Activated CD4-positive, alpha-beta T cell treated with anti-CD3 and anti-CD28 coated beads, Interleukin-2, amount 10 ng/mL, durations not matched to agents 24 days and 14 days (primary cell): ENCODE results near the gene GALNT12. TPM values are rescaled to one million over a fixed set of nuclear protein-coding genes. Genes with fewer than 3 reads are reported as not detected.

ENCODE experiments used
- DNase-seq: peaks from one replicate; pipeline ENCODE4 v3.0.0; 2022
- H3K27ac Mint-ChIP-seq: one replicate; pipeline ENCODE4 v1.8.0; 2022; ENCODE audit warnings: mild to moderate bottlenecking, mixed read lengths
- H3K27me3 Mint-ChIP-seq: one replicate; pipeline ENCODE4 v1.8.0; 2022; ENCODE audit warnings: mixed read lengths
- H3K36me3 Mint-ChIP-seq: one replicate; pipeline ENCODE4 v1.8.0; 2022; ENCODE audit warnings: low read depth, mild to moderate bottlenecking, mixed read lengths
- H3K4me1 Mint-ChIP-seq: one replicate; pipeline ENCODE4 v1.8.0; 2021; ENCODE audit warnings: mixed read lengths
- H3K4me3 Mint-ChIP-seq: one replicate; pipeline ENCODE4 v1.8.0; 2022; ENCODE audit warnings: mild to moderate bottlenecking, moderate library complexity, mixed read lengths
- H3K9me3 Mint-ChIP-seq: one replicate; pipeline ENCODE4 v1.8.0; 2021; ENCODE audit warnings: mixed read lengths
- intact Hi-C: fragments of 100-400 bp; cut with micrococcal nuclease; formaldehyde crosslinking; loops from one replicate; pipeline ENCODE4 v1.15.1; 2023
- total RNA-seq: library from RNA; stranded (reverse); gene quantifications from 2 replicates; pipeline ENCODE4 v1.2.3, GENCODE V29; 2022

The GALNT12 gene
- total RNA-seq, 1 donor from 2014 or later, result 2.8 TPM

DNA sequence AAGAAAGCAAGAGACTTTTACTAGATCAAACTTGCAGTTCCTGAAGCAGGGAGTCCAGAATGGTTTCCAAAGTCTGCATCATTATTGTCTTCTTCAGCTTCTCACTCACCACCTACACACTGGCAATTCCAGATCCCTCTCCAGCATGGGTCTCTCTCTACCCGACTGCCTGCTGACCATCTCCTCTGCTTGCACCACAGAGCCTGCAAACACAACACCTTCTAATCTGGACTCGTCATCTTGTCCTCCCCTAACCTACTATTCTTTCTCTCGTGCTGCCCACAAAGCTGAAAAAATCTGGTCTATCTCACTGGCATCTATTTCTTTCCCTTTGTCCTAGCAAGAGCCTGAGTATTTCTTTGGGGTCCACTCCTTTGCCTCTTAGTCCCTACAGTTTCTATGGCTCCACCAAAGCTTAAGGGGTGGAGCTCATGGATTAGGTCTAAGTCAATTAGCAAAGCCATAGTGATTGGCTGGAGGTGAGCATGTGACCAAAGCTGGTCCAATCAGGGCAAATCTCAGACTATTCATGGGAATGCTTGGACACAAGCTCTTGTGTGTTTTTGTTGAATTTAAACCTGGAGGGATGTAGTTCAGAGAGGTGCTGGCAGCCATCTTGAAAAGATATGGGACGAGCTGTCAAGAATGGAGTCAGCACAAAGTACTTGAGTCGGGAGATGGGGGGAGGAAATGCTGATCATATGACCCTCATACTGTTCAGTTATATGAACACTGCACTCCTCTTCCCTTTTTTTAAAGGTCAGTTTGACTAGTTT lies 63.5 kb downstream of the GALNT12 start:
- DNase-seq, result no peak
- Mint-ChIP-seq H3K4me3 (no peak overlapping the region), H3K27me3 (peaks cover 4% of the 10 kb centered on the region), H3K27ac (no peak overlapping the region), H3K9me3 (no peaks in the 10 kb centered on the region), H3K4me1 (peaks cover 6% of the 10 kb centered on the region), H3K36me3 (no peaks in the 10 kb centered on the region)
- intact Hi-C loops, result no loop called here

DNA sequence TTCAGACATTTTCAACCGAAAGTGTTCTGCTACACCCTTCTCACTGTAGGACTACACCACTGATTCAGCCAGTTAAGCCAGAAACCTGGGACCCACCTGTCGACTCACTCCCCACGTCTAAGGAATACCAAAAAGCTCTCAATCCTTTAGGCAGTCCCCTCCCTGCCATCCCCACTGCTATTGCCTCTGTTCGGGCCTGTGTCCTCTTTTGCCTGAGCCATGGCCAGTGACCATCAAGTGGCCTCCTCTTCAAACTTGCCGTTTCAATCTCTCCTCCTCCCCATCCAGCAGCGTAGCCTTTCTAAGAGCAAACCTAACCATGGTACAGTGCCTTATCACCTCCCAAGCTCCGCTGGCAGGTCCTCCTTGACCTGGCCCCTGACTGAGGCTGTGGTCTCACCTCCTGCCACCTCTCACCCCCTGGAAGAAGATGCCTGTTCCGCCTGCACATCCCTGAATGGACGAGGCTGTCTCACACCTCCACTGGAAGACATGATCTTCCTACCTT lies 64.1 kb downstream of the GALNT12 start:
- H3K4me3 Mint-ChIP-seq, result no peak overlapping the region
- DNase-seq, result no peak
- H3K4me1 Mint-ChIP-seq, result peaks cover 6% of the 10 kb centered on the region
- no peaks in the 10 kb centered on the region for H3K9me3 Mint-ChIP-seq
- no peak overlapping the region for H3K27ac Mint-ChIP-seq
- H3K27me3 Mint-ChIP-seq, result peaks cover 4% of the 10 kb centered on the region
- no peaks in the 10 kb centered on the region for H3K36me3 Mint-ChIP-seq
- intact Hi-C loops, result no loop called here

- H3K9me3 Mint-ChIP-seq, result no peaks in the 10 kb centered on the region
- no peak for DNase-seq
- peaks cover 2% of the 10 kb centered on the region for H3K27me3 Mint-ChIP-seq
- H3K4me1 Mint-ChIP-seq, result no peaks in the 10 kb centered on the region
- H3K27ac Mint-ChIP-seq, result no peak overlapping the region
- H3K36me3 Mint-ChIP-seq, result no peaks in the 10 kb centered on the region
- intact Hi-C loops, result no loop called here
- H3K4me3 Mint-ChIP-seq, result no peak overlapping the region
Measured at GRCh38 chr9:98873526-98873925, 66.1 kb downstream of the GALNT12 start.

DNA sequence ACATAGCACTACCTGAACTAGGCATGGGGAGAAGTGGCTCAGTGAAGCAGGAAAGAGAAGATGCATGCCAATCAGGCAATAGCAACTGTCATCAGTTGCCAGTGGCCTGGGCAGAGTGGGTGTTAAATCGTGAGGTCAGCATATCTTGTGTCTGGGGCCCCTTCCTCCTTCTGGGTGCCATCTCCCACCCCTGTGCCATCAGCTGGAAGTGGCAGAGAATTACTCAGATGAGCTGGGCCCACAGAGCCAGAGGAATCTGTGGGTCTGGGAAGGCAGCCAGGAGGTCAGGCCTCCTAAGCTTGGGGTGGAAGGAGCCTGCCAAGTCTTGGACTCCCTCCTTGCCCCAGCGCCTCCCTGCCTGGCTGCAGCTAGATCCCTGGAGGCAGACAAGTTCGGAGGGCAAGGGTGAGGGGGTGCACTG lies 66.5 kb downstream of the GALNT12 start:
- Mint-ChIP-seq H3K36me3 (no peaks in the 10 kb centered on the region), H3K4me3 (no peak overlapping the region), H3K27me3 (peaks cover 2% of the 10 kb centered on the region), H3K4me1 (no peaks in the 10 kb centered on the region), H3K27ac (no peak overlapping the region), H3K9me3 (no peaks in the 10 kb centered on the region)
- intact Hi-C loops, result no loop called here
- no peak for DNase-seq

- H3K9me3 Mint-ChIP-seq, result no peaks in the 10 kb centered on the region
- H3K36me3 Mint-ChIP-seq, result no peaks in the 10 kb centered on the region
- H3K4me3 Mint-ChIP-seq, result no peak overlapping the region
- DNase-seq, result no peak
- H3K27ac Mint-ChIP-seq, result no peak overlapping the region
- no peaks in the 10 kb centered on the region for H3K4me1 Mint-ChIP-seq
- H3K27me3 Mint-ChIP-seq, result peaks cover 5% of the 10 kb centered on the region
- intact Hi-C loops, result no loop called here
Measured at GRCh38 chr9:98874721-98875255, 67.3 kb downstream of the GALNT12 start.

- no peaks in the 10 kb centered on the region for H3K36me3 Mint-ChIP-seq
- peaks cover 5% of the 10 kb centered on the region for H3K27me3 Mint-ChIP-seq
- no peak for DNase-seq
- intact Hi-C loops, result no loop called here
- no peaks in the 10 kb centered on the region for H3K9me3 Mint-ChIP-seq
- no peak overlapping the region for H3K4me3 Mint-ChIP-seq
- no peak overlapping the region for H3K27ac Mint-ChIP-seq
- H3K4me1 Mint-ChIP-seq, result no peaks in the 10 kb centered on the region
Measured at GRCh38 chr9:98875536-98875935, 68.1 kb downstream of the GALNT12 start.

- no peak for DNase-seq
- H3K27ac Mint-ChIP-seq, result no peak overlapping the region
- intact Hi-C loops, result no loop called here
- H3K9me3 Mint-ChIP-seq, result no peaks in the 10 kb centered on the region
- H3K36me3 Mint-ChIP-seq, result no peaks in the 10 kb centered on the region
- peaks cover 5% of the 10 kb centered on the region for H3K27me3 Mint-ChIP-seq
- no peak overlapping the region for H3K4me3 Mint-ChIP-seq
- H3K4me1 Mint-ChIP-seq, result no peaks in the 10 kb centered on the region
Measured at GRCh38 chr9:98877311-98877710, 69.8 kb downstream of the GALNT12 start.

GRCh38 chr9:98879094-98879962 lies 71.9 kb downstream of the GALNT12 start:
- H3K27ac Mint-ChIP-seq, result no peak overlapping the region
- intact Hi-C loops, result no loop called here

GRCh38 chr9:98879963-98880310 lies 72.5 kb downstream of the GALNT12 start:
- no peak overlapping the region for H3K27ac Mint-ChIP-seq
- no peaks in the 10 kb centered on the region for H3K36me3 Mint-ChIP-seq
- H3K27me3 Mint-ChIP-seq, result peaks cover 8% of the 10 kb centered on the region
- intact Hi-C loops, result no loop called here
- no peak for DNase-seq
- H3K9me3 Mint-ChIP-seq, result no peaks in the 10 kb centered on the region
- H3K4me1 Mint-ChIP-seq, result no peaks in the 10 kb centered on the region
- H3K4me3 Mint-ChIP-seq, result no peak overlapping the region

More at GRCh38 chr9:98879094-98879962, 71.9 kb downstream of the GALNT12 start:
- peaks cover 5% of the 10 kb centered on the region for H3K27me3 Mint-ChIP-seq
- H3K4me3 Mint-ChIP-seq, result no peak overlapping the region
- H3K9me3 Mint-ChIP-seq, result no peaks in the 10 kb centered on the region
- H3K4me1 Mint-ChIP-seq, result no peaks in the 10 kb centered on the region
- no peak for DNase-seq
- H3K36me3 Mint-ChIP-seq, result no peaks in the 10 kb centered on the region

- DNase-seq, result no peak
- Mint-ChIP-seq H3K4me3 (no peak overlapping the region), H3K4me1 (no peaks in the 10 kb centered on the region), H3K36me3 (no peaks in the 10 kb centered on the region), H3K27ac (no peak overlapping the region), H3K27me3 (peaks cover 12% of the 10 kb centered on the region), H3K9me3 (no peaks in the 10 kb centered on the region)
- intact Hi-C loops, result no loop called here
Measured at GRCh38 chr9:98880311-98881015, 73.0 kb downstream of the GALNT12 start.

- Mint-ChIP-seq H3K27me3 (peaks cover 12% of the 10 kb centered on the region), H3K4me3 (no peak overlapping the region), H3K27ac (no peak overlapping the region), H3K4me1 (no peaks in the 10 kb centered on the region), H3K9me3 (no peaks in the 10 kb centered on the region), H3K36me3 (no peaks in the 10 kb centered on the region)
- intact Hi-C loops, result no loop called here
- no peak for DNase-seq
Measured at GRCh38 chr9:98881356-98881755, 73.9 kb downstream of the GALNT12 start.

DNA sequence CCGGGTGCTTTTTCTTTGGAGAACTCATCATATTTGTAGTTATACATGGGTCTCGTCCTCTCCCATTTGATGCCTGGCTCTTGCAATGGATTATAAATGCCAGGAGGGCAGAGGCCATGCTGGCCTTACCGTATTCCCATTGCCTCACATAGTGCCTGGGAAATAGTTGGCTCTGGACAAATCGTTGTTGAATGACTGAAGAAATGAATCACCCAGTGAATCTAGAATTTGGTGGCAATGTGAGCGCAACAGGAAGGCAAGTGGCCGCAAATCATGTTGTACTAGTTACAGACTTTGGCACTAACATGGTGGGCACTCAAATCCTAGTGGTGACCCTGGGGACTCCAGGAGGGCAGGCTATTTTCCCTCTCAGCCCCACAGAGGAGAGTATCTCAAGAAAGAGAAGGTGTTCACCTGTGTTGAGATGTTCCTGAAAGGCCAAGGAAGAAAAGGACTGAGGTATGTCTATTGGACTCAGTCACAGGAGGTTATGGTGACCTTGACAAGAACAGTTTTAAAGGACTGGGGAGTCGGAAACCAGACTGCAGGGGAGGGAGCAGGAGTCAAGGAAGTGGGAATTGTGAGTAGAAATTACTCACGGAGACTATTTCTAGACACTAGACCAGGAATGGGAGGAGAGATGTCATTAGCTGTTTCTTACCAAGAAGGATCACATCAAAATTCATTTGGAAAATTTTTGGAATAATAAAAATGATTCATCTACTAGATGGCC lies 74.5 kb downstream of the GALNT12 start:
- Mint-ChIP-seq H3K9me3 (no peaks in the 10 kb centered on the region), H3K4me3 (no peak overlapping the region), H3K27ac (no peak overlapping the region), H3K4me1 (no peaks in the 10 kb centered on the region), H3K27me3 (peaks cover 17% of the 10 kb centered on the region), H3K36me3 (no peaks in the 10 kb centered on the region)
- intact Hi-C loops, result no loop called here
- DNase-seq, result no peak

DNA sequence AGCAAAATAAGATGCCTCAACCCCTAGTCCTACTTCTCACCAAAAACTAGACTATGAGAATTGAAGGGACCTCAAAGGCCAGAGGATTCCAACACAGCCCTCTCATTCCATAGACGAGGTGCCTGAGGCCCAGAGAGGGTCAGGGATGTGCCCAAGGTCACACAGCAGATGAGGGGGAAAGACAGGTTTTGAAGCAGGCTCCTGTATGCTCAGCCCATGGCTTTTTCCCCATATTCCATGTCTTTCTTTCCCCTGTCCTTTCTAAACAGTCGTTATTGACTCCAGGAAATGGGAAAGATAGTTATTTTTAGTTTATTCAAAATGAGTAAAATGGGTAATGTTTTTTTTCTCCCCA lies 75.1 kb downstream of the GALNT12 start:
- no peaks in the 10 kb centered on the region for H3K36me3 Mint-ChIP-seq
- DNase-seq, result no peak
- intact Hi-C loops, result no loop called here
- no peak overlapping the region for H3K4me3 Mint-ChIP-seq
- H3K27ac Mint-ChIP-seq, result no peak overlapping the region
- H3K9me3 Mint-ChIP-seq, result no peaks in the 10 kb centered on the region
- peaks cover 17% of the 10 kb centered on the region for H3K27me3 Mint-ChIP-seq
- H3K4me1 Mint-ChIP-seq, result no peaks in the 10 kb centered on the region
